Measurements from ENCODE around the gene POLD2.

DNA sequence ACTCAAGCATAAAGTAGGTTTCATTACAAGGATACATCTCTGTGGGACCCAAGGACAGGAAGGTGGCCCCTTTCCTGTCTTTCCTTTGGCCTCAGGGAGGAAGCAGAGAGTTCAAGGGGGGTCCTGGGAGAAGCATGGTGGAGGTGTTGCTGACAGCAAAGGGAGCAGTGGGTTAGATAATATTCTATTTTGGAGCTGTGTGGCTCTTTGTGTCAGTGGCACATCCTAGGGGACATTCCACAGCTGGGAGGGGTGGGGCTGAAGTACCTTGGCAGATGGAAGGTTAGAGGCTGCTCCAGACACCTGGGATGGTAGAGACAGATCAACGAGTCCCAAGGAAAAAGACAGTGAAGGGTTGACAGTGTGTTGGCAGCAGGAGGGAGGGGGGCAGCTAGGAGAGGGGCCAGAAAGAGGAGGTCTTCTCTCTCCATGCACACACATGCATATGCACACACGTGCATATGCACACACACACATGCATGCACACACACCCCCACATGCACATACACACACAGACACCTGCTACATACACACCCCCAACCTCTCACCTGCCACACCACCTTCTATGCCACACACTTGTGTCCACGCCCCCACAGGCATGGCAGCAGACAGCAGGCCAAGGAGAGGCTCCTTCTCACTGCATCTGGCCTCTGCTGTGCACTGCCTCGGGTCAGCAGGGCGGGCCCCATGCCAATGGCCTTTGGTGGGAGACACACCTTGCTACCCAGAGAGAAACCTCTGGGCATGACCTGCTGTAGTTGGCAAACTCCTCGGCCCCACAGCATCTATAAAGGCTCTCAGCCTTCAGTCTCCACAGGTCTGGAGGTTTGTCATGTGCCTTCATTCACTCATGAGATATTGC, 5.6 kb upstream of the POLD2 start:
- TF ChIP-seq ZNF274 (IDR thresholded peaks at IDR 0.05; ENCODE audit: low read depth, low read length), result no peak
- TF ChIP-seq YY1 (IDR thresholded peaks at IDR 0.05; ENCODE audit: insufficient read depth, insufficient read length), result no peak
- no peak for TF ChIP-seq SUZ12 (IDR thresholded peaks at IDR 0.05; ENCODE audit: extremely low read depth, insufficient read depth, insufficient read length)

Measured in NT2/D1 (cell line).